ENCODE measurements around the gene HOXC5. TPM values are rescaled to one million over a fixed set of nuclear protein-coding genes. Genes with fewer than 3 reads are reported as not detected.
"Not testable (repeated sequence)": the region's sequence is repeated elsewhere in the genome, so short reads cannot be mapped to it uniquely, and the experiment has no call there.

The HOXC5 gene
- total RNA-seq, 1 donor from 2014 or later = not detected

DNA sequence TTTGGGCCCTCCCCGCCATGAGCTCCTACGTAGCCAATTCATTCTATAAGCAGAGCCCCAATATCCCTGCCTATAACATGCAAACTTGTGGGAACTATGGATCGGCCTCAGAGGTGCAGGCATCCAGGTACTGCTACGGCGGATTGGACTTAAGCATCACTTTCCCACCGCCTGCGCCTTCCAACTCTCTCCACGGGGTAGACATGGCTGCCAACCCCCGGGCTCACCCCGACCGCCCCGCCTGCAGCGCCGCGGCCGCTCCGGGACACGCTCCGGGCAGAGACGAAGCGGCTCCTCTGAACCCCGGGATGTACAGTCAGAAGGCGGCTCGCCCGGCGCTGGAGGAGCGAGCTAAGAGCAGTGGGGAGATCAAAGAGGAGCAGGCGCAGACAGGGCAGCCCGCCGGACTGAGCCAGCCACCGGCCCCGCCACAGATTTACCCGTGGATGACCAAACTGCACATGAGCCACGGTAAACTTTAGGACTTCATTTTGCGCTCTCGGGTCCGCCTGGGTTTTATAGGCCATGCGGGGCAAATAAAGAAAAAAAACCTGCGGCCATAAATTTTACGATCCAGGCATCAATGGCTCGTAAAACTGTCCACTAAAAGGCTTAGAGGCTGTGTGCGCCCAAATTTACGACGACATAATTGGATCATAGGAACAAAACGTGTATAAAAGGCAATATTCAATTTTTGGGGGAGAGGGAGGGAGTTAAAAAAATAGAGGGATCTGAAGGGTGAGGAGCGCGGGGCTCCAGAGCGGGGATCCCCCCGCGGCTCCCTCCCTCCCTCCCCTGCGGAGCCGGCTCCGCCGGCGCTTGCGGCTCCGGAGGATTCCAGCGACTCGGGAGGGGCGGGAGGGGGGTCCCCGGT is 493 bp downstream of the HOXC5 start:
- DNase-seq (ENCODE audit: low read depth, low spot score) = no peak

DNA sequence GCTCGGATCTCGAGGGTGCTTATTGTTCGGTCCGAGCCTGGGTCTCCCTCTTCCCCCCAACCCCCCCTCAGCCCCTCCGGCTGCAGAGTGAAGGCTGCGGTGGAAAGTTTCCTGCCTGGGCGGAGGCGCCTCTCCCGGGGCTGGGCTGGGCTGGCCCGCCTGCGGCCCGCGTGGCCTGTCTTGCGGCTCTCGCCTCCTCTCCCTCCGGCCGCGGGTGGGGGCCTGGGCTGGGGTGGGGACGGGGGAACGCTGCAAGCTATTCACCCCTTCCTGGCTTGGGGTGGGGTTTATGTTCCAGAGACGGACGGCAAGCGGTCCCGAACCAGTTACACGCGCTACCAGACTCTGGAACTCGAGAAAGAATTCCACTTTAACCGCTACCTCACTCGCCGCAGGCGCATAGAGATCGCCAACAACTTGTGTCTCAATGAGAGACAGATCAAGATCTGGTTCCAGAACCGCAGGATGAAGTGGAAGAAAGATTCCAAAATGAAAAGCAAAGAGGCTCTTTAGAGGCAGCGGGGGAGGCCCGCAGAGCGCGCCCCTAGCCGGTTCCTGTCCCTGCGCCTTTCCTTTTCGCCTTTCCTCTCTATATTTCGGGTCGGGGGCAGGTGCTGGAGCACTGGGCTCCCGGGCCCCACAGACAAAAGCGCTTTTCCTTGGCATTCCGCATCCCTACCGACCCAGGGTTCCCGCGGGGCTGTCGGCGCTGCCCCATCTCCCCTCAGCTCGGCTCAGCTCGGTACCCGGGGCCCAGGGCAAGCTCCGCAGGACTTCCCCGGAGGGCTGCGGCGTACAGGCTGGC is 1.3 kb downstream of the HOXC5 start:
- no peak for DNase-seq (ENCODE audit: low read depth, low spot score)

DNA sequence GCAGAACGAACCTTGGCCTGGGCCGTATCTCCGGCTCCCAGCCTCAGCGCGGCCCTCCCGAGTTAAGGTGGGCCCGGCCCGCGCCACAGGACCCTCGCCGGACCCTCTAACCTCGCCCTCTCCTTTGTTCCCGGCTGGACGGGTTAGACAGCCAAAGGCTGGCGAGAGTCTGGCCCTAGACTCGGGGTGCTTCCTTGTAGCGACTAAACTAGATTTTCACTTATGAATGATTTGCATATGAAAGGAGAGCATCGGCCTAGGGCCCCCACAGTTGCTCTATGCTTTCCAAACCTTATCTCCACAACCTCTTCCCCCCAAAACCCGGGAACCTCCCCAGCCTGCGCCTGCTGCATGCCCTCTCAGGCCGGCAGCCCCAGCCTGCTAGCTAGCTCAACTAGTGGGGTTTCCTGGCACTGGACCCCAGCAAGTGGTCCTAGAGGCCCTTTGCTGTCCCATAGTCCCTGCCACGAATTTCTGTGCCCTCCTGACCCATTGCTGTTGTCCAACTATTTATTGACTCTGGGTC is 2.0 kb downstream of the HOXC5 start:
- no peak for DNase-seq (ENCODE audit: low read depth, low spot score)

DNA sequence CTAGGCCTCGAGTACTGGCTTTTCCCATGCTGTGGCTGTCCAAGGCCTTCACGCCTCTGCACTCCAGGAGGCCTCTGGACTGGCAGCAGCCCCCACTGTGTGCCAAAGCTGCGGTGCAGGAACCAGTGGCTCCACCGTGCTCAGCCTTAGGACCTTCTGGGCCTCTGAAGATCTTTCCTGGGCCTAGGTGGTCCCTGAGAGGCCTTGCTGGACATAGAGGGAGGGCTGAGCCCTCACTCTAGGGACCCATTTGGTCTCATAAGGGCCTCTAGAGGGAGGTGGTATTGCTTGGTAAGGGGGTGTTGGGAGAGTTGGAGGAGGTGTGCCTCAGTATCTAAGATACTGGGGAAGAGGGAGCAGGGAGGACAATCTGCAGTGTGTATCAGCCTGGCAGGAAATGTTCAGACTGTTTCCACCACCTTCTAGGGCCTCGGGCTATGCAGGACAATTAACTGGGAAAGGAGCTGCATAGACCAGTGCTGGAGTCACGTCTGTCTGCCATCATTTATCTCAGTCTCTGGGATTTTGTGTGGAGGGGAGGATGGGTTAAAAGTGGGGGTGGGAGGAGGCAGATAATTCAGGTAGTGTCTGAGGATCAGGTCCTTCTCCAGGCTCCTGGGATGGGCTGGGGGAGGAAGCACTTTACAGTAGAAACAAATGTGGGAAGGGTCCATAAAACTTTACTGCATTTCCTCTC is 2.9 kb downstream of the HOXC5 start:
- DNase-seq (ENCODE audit: low read depth, low spot score) = no peak

DNA sequence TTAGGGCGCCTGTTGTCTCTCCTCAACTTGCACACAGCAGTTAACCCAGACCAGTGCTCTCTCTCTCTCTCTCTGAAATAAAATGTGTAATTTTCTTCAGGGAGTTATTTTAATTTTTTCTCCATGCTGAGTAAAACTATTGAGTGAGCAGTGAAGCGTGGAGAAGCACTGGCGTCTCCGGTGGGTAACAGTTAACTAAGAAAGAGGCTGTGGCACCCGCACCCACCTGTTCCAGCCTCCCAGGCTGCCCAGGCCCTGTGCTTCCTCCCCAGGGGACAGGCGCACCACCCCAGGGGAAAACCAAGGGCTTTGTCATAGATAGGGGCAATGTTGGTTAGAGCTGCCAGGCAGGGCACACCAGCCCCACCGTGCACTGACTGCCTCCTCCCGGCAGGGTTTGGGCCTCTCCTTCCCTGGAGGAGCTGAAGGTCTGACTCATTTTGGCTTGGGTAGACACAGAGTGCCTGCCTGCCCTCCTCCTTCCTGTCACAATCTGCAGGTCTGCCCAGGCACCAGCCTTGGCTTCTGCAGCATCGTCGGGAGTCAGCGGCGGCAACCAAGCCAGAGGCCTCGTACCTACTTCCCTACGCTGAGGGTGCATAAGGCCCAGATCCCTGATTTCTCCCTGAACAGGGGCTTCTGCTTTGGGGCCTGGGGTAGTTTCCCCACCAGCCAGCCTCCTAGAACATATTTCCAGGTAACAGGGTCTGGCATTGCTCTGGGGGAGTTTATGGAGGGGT is 3.9 kb downstream of the HOXC5 start:
- DNase-seq (ENCODE audit: low read depth, low spot score) = no peak

DNA sequence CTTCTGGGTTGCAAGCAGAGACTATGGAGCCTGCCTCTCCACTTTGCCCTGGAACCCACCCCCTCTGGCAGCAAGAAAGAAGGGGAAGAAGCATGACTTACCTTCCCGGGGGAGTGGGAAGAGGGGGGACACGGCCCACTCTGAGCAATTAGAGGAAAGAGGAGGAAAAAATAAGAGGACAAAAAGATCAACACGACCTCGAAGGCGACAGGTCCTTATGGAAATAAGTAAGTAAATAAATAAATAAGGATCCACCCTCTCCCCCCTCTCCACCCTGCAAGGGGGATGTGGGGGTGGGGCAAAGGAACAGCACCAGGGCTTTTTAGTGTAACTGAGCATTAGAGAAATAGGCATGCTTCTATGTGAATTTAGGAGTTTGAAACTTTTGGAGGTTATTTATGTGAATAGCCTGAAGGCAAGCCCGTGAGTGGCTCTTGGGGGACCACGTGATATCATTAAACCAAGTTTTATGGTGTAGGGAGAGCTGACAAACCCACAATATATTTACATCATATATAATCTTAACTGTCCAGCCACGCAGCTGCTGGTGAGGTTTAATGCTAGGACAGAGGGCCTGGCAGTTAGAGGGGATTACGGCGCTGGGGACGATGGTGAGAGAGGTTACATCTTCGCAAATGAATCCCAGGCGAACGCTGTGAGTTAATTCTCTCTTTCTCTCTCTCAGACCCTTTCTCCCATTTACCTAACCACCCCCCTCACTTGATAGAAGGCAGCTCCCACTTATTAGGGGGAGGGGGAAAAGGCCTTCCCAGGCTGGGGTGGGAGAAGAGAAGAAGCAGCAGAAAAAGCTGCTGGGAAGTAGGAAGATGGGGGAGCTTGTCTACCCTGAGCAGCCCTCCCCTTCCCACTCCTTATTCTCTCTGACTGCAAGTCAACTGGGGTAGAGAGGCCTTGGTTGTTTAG is 4.8 kb downstream of the HOXC5 start:
- DNase-seq (ENCODE audit: low read depth, low spot score) = no peak

DNA sequence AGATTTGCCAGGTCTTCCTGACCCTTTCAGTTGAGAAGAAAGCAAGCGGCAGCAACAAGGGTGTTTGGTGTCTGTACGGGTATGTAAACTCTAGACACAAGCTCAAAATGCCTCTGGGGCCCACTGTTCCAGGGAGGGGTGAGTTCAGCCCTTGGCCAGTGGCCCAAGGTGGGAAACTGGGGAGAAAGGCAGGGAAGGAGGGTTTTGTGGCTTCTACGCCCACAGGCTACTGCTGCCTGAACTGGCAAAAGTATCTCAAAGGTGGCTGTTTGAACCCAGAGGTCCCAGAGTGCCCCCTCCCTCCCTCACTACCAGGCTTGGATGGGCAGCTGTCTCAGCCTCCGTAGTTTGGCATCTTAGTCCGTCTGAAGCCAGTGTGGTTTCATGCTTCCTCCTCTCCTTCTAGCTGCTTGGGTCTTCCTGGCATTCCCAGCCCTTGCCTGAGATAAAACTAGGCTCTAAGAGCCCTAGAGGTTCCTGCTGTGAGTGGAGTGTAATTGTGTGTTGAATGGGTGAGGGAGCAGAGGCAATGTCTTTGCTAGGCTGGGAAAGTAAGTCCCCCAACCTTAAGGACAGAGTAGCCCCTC is 5.5 kb downstream of the HOXC5 start:
- no peak for DNase-seq (ENCODE audit: low read depth, low spot score)

DNA sequence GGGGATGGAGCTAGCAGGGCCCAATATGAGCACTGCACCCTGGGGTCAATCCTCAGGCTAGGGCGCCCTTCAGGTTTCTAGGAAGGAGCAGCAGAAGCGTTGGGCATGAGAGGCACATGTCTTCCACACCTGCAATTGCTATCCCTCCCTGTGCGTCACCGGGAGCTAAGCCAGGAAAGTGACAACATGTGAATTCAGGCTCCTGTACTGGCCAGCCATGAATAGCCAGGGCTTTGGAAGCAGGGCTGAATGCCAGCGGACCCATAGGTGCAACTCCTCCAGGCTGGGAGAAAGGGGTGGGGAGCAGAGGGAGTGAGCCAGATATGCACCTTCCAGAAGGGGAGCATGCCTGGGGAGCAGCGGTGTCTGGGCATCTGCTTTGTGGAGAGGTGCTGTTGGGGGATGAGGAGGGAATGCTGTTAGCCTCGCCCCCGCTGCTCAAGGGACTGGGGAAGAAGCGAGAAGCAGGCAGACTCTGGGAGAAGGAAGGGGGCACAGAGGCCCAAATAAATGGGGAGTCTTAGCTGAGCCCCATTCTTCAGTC is 6.1 kb downstream of the HOXC5 start:
- DNase-seq (ENCODE audit: low read depth, low spot score) = no peak

DNA sequence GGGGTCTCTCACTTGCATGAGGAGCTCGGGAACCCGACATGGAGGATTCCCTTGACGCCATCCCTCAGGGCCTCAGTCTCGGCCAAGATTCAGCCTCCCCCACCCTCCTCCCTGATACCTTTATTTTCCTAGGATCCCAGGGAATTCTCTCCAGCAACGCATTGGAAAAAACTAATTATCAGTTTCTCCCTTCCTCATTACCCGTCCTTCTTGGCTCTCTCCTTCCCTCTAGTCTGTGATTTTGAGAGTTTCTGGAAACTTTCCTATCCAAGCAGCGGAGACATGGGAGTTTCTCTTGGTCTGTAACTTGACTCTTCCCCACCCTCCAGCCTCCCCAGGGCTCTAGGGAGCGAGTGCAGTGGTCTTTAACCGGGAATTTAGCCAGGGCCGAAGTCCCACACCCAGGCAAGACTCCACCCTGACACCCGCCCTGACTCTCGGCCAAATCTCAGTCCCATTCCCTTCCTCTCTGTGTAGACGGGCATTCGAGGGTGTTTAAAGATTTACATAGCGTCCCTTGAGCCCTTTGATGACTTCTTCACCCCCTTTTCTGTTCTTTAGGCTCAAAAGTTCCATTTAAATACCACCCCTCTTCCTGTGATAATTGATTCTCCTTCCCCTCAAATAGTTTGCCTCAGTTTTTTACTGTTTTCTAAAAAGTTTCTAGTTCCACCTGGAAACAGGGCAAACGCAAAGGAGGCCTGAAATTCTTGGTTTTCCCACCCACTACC is 6.7 kb downstream of the HOXC5 start:
- DNase-seq (ENCODE audit: low read depth, low spot score) = no peak

DNA sequence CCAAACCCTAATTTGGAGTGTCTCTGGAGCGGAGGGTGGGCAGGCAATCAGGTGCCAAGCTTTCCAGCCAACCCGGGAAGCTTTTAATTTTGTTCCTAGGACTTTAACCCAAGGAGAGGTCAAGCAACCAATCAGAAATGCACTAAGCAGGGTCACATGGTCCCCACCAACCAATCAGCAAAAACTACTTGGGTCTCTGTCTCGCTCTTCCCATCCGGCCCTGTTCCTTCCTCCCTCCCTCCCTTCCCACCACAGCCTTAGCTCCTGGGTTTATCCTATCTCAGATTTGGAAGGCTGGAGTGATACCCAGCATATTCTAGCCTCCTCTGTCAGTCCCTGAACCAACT is 7.3 kb downstream of the HOXC5 start:
- DNase-seq (ENCODE audit: low read depth, low spot score) = no peak

DNA sequence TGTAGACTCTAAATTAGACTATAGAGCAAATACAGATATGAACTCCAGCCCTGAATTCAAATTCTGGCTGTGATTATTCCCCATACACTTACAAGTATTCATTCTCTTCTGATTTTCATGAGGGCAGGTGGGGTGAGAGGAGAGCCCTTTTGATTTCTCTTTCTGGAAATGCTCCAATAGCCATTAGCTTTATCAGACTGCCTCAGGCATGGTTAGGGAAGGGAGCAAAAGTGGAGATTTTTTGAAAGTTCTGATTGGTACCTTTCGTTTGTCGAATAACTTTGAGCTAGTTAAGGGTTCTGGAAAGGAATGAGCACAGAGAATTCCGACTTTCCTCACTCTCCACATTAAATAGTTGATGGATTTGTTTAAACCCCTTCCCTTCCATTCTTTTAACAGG is 7.8 kb downstream of the HOXC5 start:
- DNase-seq (ENCODE audit: low read depth, low spot score) = no peak

DNA sequence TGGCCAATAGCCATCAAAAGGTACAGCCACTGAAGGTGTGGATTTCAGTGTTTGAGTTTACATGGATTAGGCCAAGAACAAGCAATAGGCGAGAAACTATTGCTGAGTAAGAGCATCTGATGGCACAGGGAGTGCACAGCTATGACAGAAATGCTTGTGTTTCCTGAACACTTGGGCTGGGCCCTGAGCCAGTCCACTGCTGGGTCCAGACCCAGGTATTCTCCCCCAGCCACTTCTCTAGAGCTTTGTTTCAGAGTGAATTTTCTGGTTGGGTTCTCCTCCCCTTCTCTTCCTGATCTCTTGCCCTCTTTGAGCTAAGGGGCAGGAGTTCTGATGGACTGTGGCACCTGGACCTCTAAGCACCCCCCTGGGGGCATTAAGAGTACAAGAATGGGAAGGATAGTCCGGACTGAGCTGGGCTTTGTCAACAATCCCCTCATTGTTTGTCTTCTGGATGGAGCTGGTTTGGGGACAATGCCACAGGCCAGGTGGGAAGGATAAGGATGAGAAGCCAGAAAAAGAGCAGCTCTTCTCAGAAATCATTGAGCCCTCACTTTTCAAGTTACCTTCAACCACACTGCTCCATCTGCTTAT is 8.3 kb downstream of the HOXC5 start:
- DNase-seq (ENCODE audit: low read depth, low spot score) = no peak

DNA sequence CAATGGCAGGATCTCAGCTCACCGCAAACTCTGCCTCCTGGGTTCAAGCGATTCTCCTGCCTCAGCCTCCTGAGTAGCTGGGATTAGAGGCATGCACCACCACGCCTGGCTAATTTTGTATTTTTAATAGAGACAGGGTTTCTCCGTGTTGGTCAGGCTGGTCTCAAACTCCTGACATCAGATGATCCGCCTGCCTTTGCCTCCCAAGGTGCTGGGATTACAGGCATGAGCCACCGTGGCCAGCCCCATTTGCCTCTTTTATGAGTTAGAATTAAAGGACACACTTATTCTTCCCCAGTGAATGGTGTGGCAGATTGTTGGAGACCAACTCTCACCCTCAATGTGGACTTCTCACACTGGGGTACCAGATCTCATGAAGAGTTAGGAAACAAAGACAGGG is 9.2 kb downstream of the HOXC5 start:
- not testable (repeated sequence) for DNase-seq (ENCODE audit: low read depth, low spot score)

DNA sequence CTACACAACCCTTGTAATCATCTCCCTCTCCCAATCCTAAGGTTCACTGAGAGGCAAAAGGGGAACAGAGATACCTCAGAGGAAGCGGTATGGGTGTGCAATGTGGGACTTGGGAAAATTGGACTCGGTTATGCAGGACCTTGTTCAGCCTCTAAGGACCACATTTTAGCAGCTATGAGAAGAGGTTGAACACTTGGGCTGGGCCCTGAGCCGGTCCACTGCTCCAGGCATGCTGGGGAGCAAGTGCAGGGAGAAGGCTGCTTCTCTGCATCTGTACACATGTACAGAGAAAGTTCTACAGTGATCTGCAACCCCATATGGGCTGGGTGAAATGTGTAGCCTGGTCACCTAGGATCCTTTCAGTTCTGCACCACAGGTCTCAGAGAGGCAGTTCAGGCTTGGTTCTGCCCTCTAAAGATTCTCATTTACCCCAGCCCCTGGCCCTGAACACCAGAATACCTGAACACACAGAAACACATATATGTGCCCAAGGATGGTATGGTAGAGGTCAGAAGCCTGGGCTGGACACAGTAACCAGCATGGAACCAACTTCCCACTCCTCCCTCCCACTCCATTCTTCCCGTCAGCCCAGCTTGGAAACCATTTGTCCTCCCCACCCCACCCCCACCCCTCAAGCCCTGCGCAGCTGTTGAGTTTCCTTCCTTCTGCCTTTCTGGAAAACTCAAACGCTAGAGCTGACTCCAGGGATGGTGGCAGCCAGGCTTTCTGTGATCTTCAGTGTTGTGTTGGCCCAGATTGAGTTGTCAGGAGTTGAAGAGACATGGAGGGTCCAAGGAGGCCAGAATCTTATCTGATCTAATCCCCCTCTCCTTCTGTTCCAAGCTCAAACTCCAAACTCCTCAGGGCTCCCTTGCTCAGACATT is 10.4 kb downstream of the HOXC5 start:
- no peak for DNase-seq (ENCODE audit: low read depth, low spot score)

DNA sequence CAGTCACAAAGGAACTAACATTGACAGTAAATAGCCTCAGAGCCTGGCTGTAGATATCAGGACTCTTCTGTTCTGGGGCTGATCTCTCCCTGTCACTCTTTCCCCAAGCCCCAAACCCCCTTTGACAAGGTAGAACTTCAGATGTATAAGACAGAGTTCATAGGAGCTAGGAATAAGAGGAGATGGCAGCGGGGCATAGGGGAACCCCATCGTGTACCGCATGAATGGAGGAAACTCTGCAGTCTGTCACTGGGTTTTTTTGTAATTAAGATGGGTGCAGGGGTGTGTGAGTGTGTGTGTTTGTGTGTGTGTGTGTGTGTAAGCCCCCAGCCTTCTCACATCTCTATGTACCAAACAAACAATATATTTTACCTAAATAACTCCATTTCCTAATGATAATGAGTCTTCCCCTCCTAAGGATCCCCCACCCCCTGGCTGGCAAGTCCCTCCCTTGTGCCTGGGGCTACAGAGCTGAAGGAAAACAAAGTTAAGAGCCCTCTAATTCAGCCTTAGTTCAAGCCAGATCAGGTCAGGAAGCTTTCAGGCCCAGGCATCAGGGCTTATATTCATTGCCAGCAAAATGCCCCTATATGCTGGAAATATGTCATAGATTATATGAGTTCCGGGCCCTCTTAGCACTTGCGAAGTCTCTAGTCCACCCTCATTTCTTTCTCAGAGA is 11.7 kb downstream of the HOXC5 start:
- DNase-seq (ENCODE audit: low read depth, low spot score) = no peak

DNA sequence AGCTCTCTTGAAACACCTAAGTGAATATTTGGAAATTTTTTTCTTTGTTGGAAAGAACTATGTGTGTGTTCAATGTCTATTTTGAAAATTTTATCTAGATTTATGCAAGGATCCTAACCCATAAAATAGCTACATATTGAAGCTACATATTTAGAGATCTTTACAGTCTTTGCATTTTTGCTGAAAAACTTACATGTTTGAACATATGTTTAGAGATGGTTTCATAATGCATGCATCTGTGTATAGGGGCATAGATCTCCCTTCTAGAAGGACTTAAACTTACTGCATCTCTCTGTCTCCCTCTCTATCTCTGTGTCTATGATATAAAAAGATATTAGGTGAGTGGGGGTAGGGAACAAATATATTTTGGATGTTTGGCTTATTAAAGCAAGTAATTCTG is 12.6 kb downstream of the HOXC5 start:
- no peak for DNase-seq (ENCODE audit: low read depth, low spot score)
